GM23248 (cell line): Measurements from ENCODE around the gene POGZ.

Source experiments
- EZH2 ChIP-seq: fragments of 200-600 bp; sonication (generic); IDR thresholded peaks from 2 replicates; pipeline ENCODE4 v1.6.1; 2018; ENCODE audit warnings: antibody characterized with exemption, mild to moderate bottlenecking; ENCODE audit not compliant: insufficient read depth, poor library complexity, severe bottlenecking
- EZH2phosphoT487 ChIP-seq: fragments of 200-600 bp; sonication (generic); IDR thresholded peaks from 2 replicates; pipeline ENCODE4 v1.6.1; 2018; ENCODE audit warnings: antibody characterized with exemption, moderate library complexity, mild to moderate bottlenecking, low read depth; ENCODE audit not compliant: insufficient read depth

- TF ChIP-seq EZH2 (no peak), EZH2phosphoT487 (no peak)
These were observed 1.1 kb downstream of the POGZ start for GRCh38 chr1:151457911-151458801.
